Cardiac muscle cell (in vitro differentiated cells and primary cell): Measurements from ENCODE around the gene HMGN1. TPM values are rescaled to one million over a fixed set of nuclear protein-coding genes. Genes with fewer than 3 reads are reported as not detected.

Experiments
- DNase-seq, 2 donors: peaks; one replicate each; pipeline versions ENCODE4 v3.0.0 to v3.0.0-alpha.2; 2010 to 2017; ENCODE audit warnings: low read depth in 1 of 2, low spot score in 1 of 2
- H3K27ac ChIP-seq: fragments of 200-600 bp; sonication (generic); 2 replicates; pipeline ENCODE4 v1.5.1; 2016
- H3K27me3 ChIP-seq: fragments of 200-600 bp; sonication (generic); 2 replicates; pipeline ENCODE4 v1.6.0; 2016; ENCODE audit warnings: control low read depth
- H3K36me3 ChIP-seq: fragments of 200-600 bp; sonication (generic); 2 replicates; pipeline ENCODE4 v1.5.1; 2016; ENCODE audit warnings: control low read depth
- H3K4me1 ChIP-seq: fragments of 200-600 bp; sonication (generic); 2 replicates; pipeline ENCODE4 v1.8.1; 2017; ENCODE audit warnings: low read depth, mild to moderate bottlenecking, mixed run types
- H3K4me3 ChIP-seq: fragments of 200-600 bp; sonication (generic); 2 replicates; pipeline ENCODE4 v1.5.1; 2016; ENCODE audit warnings: mild to moderate bottlenecking
- H3K9me3 ChIP-seq: fragments of 200-600 bp; sonication (generic); 2 replicates; pipeline ENCODE4 v1.5.1; 2017; ENCODE audit warnings: low read depth, mild to moderate bottlenecking, control low read depth
- CTCF ChIP-seq: IDR thresholded peaks from 2 replicates; pipeline ENCODE4 v1.5.1; 2012; ENCODE audit warnings: low read depth, mild to moderate bottlenecking, low read length
- polyA plus RNA-seq: library from polyadenylated mRNA; unstranded; fragments of >200 nt; fragmentation: Nextera tagmentation; extraction: Ambion mirVana; gene quantifications from 2 replicates; pipeline ENCODE4 v1.2.1, GENCODE V29; 2016
- total RNA-seq: library from RNA; depleted of rRNA; stranded (reverse); fragments of >200 nt; gene quantifications from 2 replicates; pipeline ENCODE4 v1.2.3, GENCODE V29; 2016

The HMGN1 gene
- total and polyA plus RNA-seq, 2 experiments from 2014 or later = 375 to 559 TPM

- H3K9me3 ChIP-seq = no peaks in the 10 kb centered on the region
- TF ChIP-seq CTCF = peak; percentile 91
- H3K27ac ChIP-seq = peak overlapping the region; percentile 73
Measured at GRCh38 chr21:39388038-39388810, 39.3 kb upstream of the HMGN1 start.

DNA sequence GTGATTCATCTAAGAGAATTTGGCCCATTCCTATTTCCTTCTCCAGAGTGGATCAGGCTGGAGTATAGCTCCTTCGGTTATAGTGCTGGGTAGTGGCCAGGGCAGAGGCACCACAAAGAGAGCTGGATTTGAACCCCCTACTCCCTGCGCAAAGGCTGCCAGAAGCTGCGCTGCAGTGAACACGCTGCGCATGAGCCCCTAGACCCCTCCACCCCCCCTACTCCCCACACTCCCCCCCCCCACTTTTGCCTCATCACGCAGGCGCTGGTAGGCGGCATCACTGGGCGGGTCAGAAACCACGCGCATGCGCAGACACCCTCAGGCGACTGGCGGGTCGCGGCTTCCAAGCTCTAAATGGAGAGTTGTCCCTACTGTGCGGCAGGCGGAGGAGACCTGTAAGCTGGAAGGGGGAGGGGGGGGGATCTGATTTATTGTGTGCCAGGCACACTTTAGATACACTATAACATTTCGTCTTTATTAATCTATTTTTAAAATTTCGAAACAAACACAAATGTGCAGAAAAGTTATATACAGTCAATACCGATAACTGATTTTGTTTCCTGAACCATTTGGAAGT is 38.7 kb upstream of the HMGN1 start:
- peak overlapping the region; percentile 73 for H3K27ac ChIP-seq
- H3K9me3 ChIP-seq = no peaks in the 10 kb centered on the region
- no peak for TF ChIP-seq CTCF
- DNase-seq = peak; percentile 91 to 93
- H3K36me3 ChIP-seq = peaks cover 5% of the 10 kb centered on the region
- no peaks in the 10 kb centered on the region for H3K27me3 ChIP-seq
- H3K4me1 ChIP-seq = peaks cover 20% of the 10 kb centered on the region
- H3K4me3 ChIP-seq = peak overlapping the region; percentile 31

More at GRCh38 chr21:39388038-39388810, 39.3 kb upstream of the HMGN1 start:
- Histone ChIP-seq H3K4me3 (peak overlapping the region; percentile 31), H3K4me1 (peaks cover 20% of the 10 kb centered on the region), H3K27me3 (no peaks in the 10 kb centered on the region), H3K36me3 (peaks cover 9% of the 10 kb centered on the region)
- peak; percentile 85 to 89 for DNase-seq

- Histone ChIP-seq H3K27ac (no peak overlapping the region), H3K4me3 (no peak overlapping the region), H3K36me3 (no peaks in the 10 kb centered on the region), H3K9me3 (no peaks in the 10 kb centered on the region), H3K4me1 (peaks cover 20% of the 10 kb centered on the region), H3K27me3 (no peaks in the 10 kb centered on the region)
- no peak for DNase-seq
- no peak for TF ChIP-seq CTCF
Measured at GRCh38 chr21:39386899-39387298, 38.0 kb upstream of the HMGN1 start.

DNA sequence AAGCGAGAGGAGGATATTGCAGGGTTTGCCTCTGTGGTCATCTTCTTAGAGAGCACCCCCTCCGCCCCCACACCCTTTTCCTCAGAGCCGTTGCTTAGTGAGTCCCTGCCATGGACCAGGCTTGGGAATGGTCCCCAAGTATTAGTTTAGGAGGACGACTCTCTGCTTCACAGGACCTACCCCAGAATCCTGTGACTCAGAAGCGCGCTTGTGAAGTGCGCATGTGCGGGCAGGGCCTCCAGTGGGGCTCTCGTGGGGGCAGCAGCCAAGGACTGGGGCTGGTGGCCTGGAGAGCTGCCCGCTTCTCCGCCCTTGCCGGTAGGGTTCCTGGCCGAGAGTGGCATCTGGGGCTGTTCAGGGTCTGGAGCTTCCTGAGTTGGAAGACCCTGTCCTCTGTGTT is 37.3 kb upstream of the HMGN1 start:
- peaks cover 22% of the 10 kb centered on the region for H3K4me1 ChIP-seq
- H3K4me3 ChIP-seq = no peak overlapping the region
- H3K27ac ChIP-seq = no peak overlapping the region
- TF ChIP-seq CTCF = no peak
- H3K36me3 ChIP-seq = no peaks in the 10 kb centered on the region
- no peaks in the 10 kb centered on the region for H3K9me3 ChIP-seq
- no peaks in the 10 kb centered on the region for H3K27me3 ChIP-seq
- peak in 1 of 2 donors; percentile 21 for DNase-seq

DNA sequence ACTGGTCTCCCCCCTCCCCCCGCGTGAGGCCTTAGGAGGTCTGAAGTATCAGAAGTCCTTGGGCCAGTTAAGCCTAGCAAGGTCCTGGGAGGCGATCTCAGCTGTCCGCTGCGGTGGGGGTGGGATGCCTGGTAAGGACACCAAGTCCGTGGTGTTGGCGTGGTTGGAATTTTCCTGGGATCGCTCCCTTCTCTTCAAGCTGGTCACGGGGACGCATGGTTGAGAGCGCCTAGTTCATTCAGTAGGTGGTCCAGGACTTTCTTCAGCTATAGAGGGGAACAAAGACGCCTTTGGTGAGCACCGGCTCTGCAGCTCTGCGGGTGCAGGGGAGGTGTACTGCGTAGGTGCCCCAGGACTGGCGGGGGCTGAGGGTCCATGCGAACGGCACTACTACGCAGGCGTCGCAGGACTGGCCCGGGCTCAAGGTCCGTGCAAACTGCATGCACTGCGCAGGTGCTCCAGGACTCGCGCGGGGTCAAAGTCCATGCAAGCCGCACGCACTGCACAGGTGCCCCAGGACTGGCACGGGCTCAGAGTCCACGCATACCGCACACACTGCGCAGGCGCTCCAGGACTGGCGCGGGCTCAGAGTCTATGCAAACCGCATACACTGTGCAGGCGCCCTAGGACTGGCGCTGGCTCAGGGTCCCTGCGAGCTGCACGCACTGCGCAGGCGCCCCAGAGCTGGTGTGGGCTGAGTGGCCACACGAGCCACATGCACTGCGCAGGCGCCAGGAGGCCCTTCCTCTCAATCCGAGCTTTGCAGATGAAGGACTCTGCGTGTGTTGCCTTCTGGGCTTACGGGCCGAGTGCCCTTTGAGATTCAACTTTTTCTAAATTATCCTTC is 36.6 kb upstream of the HMGN1 start:
- Histone ChIP-seq H3K27me3 (no peaks in the 10 kb centered on the region), H3K4me1 (peaks cover 18% of the 10 kb centered on the region), H3K9me3 (no peaks in the 10 kb centered on the region), H3K36me3 (no peaks in the 10 kb centered on the region), H3K4me3 (no peak overlapping the region), H3K27ac (no peak overlapping the region)
- DNase-seq = peak in 1 of 2 donors; percentile 89
- TF ChIP-seq CTCF = no peak
